Upper lobe of right lung (tissue), 1 donor: ENCODE measurements around the gene RASGRP3. TPM values are rescaled to one million over a fixed set of nuclear protein-coding genes. Genes with fewer than 3 reads are reported as not detected.

ENCODE experiments used
- ATAC-seq: fragments of 200-7000 bp; cut with Tn5 transposase; one replicate; pipeline ENCODE4 v1.9.1; 2020; ENCODE audit warnings: mild to moderate bottlenecking, moderate library complexity
- DNase-seq: peaks from one replicate; pipeline ENCODE4 v3.0.0-alpha.2; 2020
- H3K27ac ChIP-seq: fragments of 200-600 bp; one replicate; pipeline ENCODE4 v1.8.0; 2022
- H3K27me3 ChIP-seq: fragments of 200-600 bp; one replicate; pipeline ENCODE4 v1.8.0; 2022; ENCODE audit warnings: mild to moderate bottlenecking
- H3K36me3 ChIP-seq: fragments of 200-600 bp; one replicate; pipeline ENCODE4 v1.8.0; 2022
- H3K4me1 ChIP-seq: fragments of 200-600 bp; one replicate; pipeline ENCODE4 v1.8.0; 2022
- H3K4me3 ChIP-seq: fragments of 200-600 bp; one replicate; pipeline ENCODE4 v1.8.0; 2022; ENCODE audit warnings: mild to moderate bottlenecking
- H3K9me3 ChIP-seq: fragments of 200-600 bp; one replicate; pipeline ENCODE4 v1.8.0; 2022
- CTCF ChIP-seq: fragments of 200-600 bp; IDR thresholded peaks from one replicate; pipeline ENCODE4 v1.8.0; 2022; ENCODE audit warnings: antibody characterized with exemption
- intact Hi-C: fragments of 100-400 bp; cut with DNase I; formaldehyde crosslinking; loops from one replicate; pipeline ENCODE4 v1.11.0; 2022
- total RNA-seq: library from RNA; stranded (reverse); fragmentation: NEBNext Ultra II Directional; extraction: Animal tissue kit (Norgen Biotek cat#: 25700); gene quantifications from one replicate; pipeline ENCODE4 v1.2.1, GENCODE V29; 2021
- donor health status: DM: no; HTN: yes; CAD: no; lungs with severe emphysema.

The RASGRP3 gene
- total RNA-seq, 1 donor from 2014 or later = 13.6 TPM

GRCh38 chr2:33581872-33582271, 105.4 kb downstream of the RASGRP3 start:
- no peaks in the 10 kb centered on the region for H3K27me3 ChIP-seq
- DNase-seq (no peak), ATAC-seq (no peak)
- intact Hi-C loops = loop anchor here (10.0 kb wide), 1 partner anchor 167 kb away; no protein-coding TSS in a partner anchor
- H3K36me3 ChIP-seq = peaks cover 35% of the 10 kb centered on the region
- no peak for TF ChIP-seq CTCF
- H3K27ac ChIP-seq = no peak overlapping the region
- no peak overlapping the region for H3K4me3 ChIP-seq
- no peaks in the 10 kb centered on the region for H3K9me3 ChIP-seq
- no peaks in the 10 kb centered on the region for H3K4me1 ChIP-seq

- no peaks in the 10 kb centered on the region for H3K27me3 ChIP-seq
- DNase-seq = no peak
- H3K36me3 ChIP-seq = peaks cover 43% of the 10 kb centered on the region
- no peaks in the 10 kb centered on the region for H3K9me3 ChIP-seq
- TF ChIP-seq CTCF = peak; percentile 88
- H3K4me3 ChIP-seq = no peak overlapping the region
- no peaks in the 10 kb centered on the region for H3K4me1 ChIP-seq
- no peak overlapping the region for H3K27ac ChIP-seq
- intact Hi-C loops = loop anchor here (10.0 kb wide), 1 partner anchor 169 kb away; no protein-coding TSS in a partner anchor
- ATAC-seq = peak; percentile 60
Observed at GRCh38 chr2:33583194-33583938, 106.9 kb downstream of the RASGRP3 start.

- H3K9me3 ChIP-seq = no peaks in the 10 kb centered on the region
- H3K36me3 ChIP-seq = peaks cover 62% of the 10 kb centered on the region
- ATAC-seq (no peak), DNase-seq (no peak)
- intact Hi-C loops = loop anchor here (10.0 kb wide), 1 partner anchor 172 kb away; no protein-coding TSS in a partner anchor
- TF ChIP-seq CTCF = no peak
- no peak overlapping the region for H3K4me3 ChIP-seq
- peaks cover 13% of the 10 kb centered on the region for H3K4me1 ChIP-seq
- H3K27me3 ChIP-seq = no peaks in the 10 kb centered on the region
- H3K27ac ChIP-seq = no peak overlapping the region
Observed at GRCh38 chr2:33586766-33587165, 110.3 kb downstream of the RASGRP3 start.

GRCh38 chr2:33588232-33588631, 111.8 kb downstream of the RASGRP3 start:
- Histone ChIP-seq H3K27me3 (no peaks in the 10 kb centered on the region), H3K9me3 (no peaks in the 10 kb centered on the region), H3K36me3 (peaks cover 76% of the 10 kb centered on the region), H3K4me3 (no peak overlapping the region), H3K4me1 (peaks cover 13% of the 10 kb centered on the region), H3K27ac (no peak overlapping the region)
- no peak for ATAC-seq
- no peak for DNase-seq
- intact Hi-C loops = loop anchor here (10.0 kb wide), 1 partner anchor 173 kb away; no protein-coding TSS in a partner anchor
- TF ChIP-seq CTCF = no peak

GRCh38 chr2:33589444-33589843, 113.0 kb downstream of the RASGRP3 start:
- no peak for DNase-seq
- H3K4me3 ChIP-seq = no peak overlapping the region
- H3K4me1 ChIP-seq = peaks cover 13% of the 10 kb centered on the region
- intact Hi-C loops = loop anchor here (10.0 kb wide), 1 partner anchor 175 kb away; no protein-coding TSS in a partner anchor
- H3K27ac ChIP-seq = no peak overlapping the region
- peaks cover 77% of the 10 kb centered on the region for H3K36me3 ChIP-seq
- ATAC-seq = no peak
- H3K27me3 ChIP-seq = no peaks in the 10 kb centered on the region
- no peak for TF ChIP-seq CTCF
- no peaks in the 10 kb centered on the region for H3K9me3 ChIP-seq
